GM21737 (cell line): ENCODE measurements around the gene CTXN1.
"Not testable (repeated sequence)": the region's sequence is repeated elsewhere in the genome, so short reads cannot be mapped to it uniquely, and the experiment has no call there.

ENCODE experiments used
- ATAC-seq: cut with Tn5 transposase; IDR thresholded peaks from one replicate; pipeline ENCODE4 v1.9.1; 2021; ENCODE audit warnings: mild to moderate bottlenecking, moderate library complexity; ENCODE audit not compliant: unreplicated experiment

The CTXN1 gene

DNA sequence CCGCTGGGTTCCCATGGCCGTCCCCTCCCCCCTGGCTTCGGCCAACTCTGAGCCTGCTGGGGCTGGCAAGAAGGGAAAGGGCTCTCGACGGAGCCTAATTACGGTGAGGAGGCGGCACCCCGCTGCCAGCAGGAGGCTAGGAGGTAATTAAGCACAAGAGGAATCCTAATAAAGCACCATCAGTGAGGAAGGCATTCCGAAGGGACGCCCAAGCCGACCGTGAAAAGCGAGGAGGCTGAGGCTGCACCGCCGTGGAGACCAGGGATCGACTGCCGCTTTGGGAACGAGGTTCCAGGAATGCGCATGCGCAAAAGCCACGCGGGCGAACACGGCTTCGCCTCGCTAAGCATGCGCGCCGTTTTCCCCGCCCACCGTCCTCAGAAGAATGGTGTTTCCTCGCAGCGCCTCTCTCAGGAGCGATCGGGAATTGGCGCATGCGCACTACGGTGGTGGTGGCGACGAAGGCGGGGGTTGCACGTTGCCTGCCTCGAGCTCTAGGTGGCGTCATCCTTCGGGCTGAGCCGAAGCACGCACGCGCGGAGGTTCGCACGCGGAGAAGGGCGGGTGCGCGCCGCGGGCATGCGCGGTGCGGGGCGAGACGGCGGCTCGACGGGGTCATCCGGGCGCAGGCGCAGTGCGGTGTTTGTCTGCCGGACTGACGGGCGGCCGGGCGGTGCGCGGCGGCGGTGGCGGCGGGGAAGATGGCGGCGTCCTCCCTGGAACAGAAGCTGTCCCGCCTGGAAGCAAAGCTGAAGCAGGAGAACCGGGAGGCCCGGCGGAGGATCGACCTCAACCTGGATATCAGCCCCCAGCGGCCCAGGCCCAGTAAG lies 22.5 kb downstream of the CTXN1 start, which contains the start of gene MAP2K7:
Gene MAP2K7, plus strand, starts transcription at position 634 of the 830 bp plus-strand sequence. Its CDS starts 68 bp downstream, at position 702.
- ATAC-seq, result peak; percentile 64

- no peak for ATAC-seq
Measured at GRCh38 chr19:7902796-7903243, 23.1 kb downstream of the CTXN1 start.

GRCh38 chr19:7901337-7901736 lies 24.6 kb downstream of the CTXN1 start:
- ATAC-seq, result no peak

GRCh38 chr19:7900931-7901330 lies 25.0 kb downstream of the CTXN1 start:
- no peak for ATAC-seq

DNA sequence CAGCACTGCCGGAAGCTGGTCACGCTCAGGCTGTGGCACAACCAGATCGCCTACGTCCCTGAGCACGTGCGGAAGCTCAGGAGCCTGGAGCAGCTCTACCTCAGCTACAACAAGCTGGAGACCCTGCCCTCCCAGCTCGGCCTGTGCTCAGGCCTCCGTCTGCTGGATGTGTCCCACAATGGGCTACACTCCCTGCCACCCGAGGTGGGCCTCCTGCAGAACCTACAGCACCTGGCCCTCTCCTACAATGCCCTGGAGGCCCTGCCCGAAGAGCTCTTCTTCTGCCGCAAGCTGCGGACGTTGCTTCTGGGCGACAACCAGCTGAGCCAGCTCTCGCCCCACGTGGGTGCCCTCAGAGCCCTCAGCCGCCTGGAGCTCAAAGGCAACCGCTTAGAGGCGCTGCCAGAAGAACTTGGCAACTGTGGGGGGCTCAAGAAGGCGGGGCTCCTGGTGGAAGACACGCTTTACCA lies 25.5 kb downstream of the CTXN1 start:
- ATAC-seq, result no peak

DNA sequence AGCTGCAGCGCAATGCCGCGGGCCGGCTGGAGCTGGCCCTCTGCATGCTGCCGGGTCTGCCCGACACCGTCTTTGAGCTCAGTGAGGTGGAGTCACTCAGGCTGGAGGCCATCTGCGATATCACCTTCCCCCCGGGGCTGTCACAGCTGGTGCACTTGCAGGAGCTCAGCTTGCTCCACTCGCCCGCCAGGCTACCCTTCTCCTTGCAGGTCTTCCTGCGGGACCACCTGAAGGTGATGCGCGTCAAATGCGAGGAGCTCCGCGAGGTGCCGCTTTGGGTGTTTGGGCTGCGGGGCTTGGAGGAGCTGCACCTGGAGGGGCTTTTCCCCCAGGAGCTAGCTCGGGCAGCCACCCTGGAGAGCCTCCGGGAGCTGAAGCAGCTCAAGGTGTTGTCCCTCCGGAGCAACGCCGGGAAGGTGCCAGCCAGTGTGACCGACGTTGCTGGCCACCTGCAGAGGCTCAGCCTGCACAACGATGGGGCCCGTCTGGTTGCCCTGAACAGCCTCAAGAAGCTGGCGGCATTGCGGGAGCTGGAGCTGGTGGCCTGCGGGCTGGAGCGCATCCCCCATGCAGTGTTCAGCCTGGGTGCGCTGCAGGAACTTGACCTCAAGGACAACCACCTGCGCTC lies 26.1 kb downstream of the CTXN1 start:
- no peak for ATAC-seq

- no peak for ATAC-seq
Measured at GRCh38 chr19:7898967-7899366, 27.0 kb downstream of the CTXN1 start.

GRCh38 chr19:7897292-7897691 lies 28.6 kb downstream of the CTXN1 start:
- ATAC-seq, result no peak

DNA sequence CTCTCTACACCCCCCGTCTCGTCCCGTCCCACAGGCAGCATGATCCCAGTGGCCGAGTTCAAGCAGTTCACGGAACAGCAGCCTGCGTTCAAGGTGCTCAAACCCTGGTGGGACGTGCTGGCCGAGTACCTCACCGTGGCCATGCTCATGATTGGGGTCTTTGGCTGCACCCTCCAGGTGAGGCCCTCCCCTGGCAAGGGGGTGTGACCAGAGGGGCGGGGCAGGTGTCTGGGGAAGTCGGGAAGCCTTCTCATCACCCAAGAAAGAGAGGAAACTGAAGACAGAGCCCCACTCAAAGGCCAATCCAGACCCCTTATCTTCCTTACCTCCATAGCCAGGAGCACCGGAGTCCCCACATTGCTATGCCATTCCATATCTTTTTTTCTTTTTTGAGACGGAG lies 30.4 kb downstream of the CTXN1 start:
- ATAC-seq, result no peak

- no peak for ATAC-seq
Measured at GRCh38 chr19:7894612-7895309, 31.2 kb downstream of the CTXN1 start.

- not testable (repeated sequence) for ATAC-seq
Measured at GRCh38 chr19:7893362-7894101, 32.4 kb downstream of the CTXN1 start.

DNA sequence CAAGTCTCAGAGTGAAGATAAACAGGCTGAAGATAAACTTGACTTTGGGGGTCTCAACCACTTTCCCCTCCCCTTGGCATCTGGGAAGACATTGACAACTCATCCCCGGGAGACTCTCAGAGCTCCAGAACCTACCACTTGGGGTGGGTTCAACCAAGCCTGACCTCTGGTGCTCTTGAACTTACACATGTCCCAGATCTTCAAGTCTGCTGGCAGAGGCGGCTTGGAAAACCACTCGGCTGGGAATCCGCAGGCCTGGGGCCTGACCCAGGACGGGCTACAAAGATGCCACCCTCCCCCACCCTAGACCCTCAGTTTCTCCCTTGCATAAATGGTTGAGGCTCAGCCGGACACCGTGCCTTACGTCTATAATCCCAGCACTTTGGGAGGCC lies 37.1 kb downstream of the CTXN1 start:
- ATAC-seq, result no peak

GRCh38 chr19:7888145-7888825 lies 37.6 kb downstream of the CTXN1 start, which contains the start of gene LRRC8E:
Gene LRRC8E (plus strand): TSS chr19:7888510. CDS start chr19:7895604, 7,094 bp downstream.
- ATAC-seq, result no peak

- ATAC-seq, result no peak
Measured at GRCh38 chr19:7887408-7888144, 38.4 kb downstream of the CTXN1 start.

- no peak for ATAC-seq
Measured at GRCh38 chr19:7885818-7886217, 40.1 kb downstream of the CTXN1 start.

DNA sequence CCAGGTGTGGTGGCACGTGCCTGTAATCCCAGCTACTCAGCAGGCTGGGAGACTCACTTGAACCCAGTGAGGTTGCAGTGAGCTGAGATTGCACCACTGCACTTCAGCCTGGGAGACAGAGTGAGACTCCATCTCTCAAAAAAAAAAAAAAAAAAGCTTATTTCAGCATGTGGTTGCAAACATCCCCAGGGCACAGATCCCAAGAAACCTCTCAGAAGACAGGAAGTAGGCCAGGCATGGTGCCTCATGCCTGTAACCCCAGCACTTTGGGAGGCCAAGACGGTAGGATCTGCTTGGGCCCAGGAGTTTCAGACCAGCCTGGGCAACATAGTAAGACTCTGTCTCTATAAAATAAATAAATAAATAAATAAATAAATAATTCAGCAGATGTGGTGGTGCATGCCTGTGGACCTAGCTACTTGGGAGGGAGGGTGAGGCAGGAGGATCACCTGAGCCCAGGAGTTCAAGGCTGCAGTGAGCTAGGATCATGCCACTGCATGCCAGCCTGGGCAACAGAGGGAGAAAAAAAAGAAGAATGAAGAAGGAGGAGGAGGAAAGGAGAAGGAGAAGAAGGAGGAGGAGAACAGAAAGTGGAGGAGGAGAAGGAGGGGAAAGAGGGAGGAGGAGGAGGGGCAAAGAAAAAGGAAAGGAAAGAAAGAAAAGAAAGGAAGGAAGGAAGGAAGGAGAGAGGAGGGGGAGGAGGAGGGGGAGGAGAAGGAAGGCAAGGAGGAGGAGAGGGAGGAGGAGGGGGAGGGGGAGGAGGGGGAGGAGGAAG lies 42.0 kb downstream of the CTXN1 start:
- no peak for ATAC-seq

- no peak for ATAC-seq
Measured at GRCh38 chr19:7883105-7883504, 42.8 kb downstream of the CTXN1 start.

DNA sequence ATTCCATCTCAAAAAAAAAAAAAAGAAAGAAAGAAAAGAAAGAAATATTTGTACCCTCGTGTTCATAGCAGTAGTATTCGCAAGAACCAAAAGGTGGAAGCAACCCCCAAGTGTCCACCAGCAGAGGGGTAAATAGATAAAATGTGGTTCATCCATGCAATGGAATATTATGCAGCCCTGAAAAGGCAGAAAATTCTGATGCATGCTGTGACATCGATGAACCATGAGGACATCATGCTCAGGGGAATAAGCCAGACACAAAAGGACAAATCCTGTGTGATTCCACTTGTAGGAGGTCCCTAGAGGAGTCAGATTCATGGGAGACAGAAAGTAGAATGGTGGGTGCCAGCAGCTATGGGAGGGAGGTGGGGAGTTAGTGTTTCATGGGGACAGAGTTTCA lies 44.0 kb downstream of the CTXN1 start:
- no peak for ATAC-seq

DNA sequence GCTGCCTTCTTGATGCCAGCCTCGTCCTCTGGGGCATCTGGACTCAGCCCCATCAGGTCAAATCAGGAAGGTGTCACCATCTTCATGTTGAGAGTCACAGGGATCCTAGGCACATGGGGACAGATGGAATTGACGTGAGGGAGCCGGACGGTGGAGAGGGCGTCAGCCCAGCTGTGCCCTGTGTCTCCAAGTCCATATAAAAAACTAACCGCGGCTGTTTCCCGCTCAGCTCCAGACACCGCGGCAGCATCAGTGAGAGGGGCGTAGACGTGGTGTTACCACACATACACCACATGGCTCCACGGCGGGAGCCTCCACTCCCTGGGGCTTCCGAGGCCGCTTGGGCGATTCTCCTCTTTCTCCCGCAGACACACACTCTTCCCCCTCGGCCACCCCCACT lies 46.1 kb downstream of the CTXN1 start:
- ATAC-seq, result no peak
